ENCODE results near the gene FDX2. TPM values are rescaled to one million over a fixed set of nuclear protein-coding genes. Genes with fewer than 3 reads are reported as not detected.

Gene FDX2
- total and polyA plus RNA-seq, 4 donors: 5.8 to 18.7 (median 10.0) TPM

GRCh38 chr19:10318807-10319682, 3.2 kb upstream of the FDX2 start:
- Histone ChIP-seq H3K4me1 (ENCODE audit: control insufficient read depth in 4 of 4, insufficient read depth in 4 of 4, low read length in 3 of 4) (peaks cover 3 to 17% (median 9%) of the 10 kb centered on the region in 4 donors), H3K9ac (ENCODE audit: low read depth in 1 of 2, low read length in 2 of 2) (no peak overlapping the region), H3K36me3 (ENCODE audit: control insufficient read depth in 4 of 4, insufficient read depth in 3 of 4, low read depth in 1 of 4, low read length in 3 of 4) (peaks cover 19 to 56% (median 31%) of the 10 kb centered on the region in 4 donors), H3K27me3 (ENCODE audit: control insufficient read depth in 4 of 4, insufficient read depth in 4 of 4, low read length in 3 of 4) (no peaks in the 10 kb centered on the region), H3K27ac (ENCODE audit: low read depth in 1 of 2, low read length in 2 of 2) (no peak overlapping the region), H3K4me3 (ENCODE audit: low read depth in 1 of 3, low read length in 3 of 3) (no peak overlapping the region), H3K9me3 (ENCODE audit: control insufficient read depth in 4 of 4, low read length in 3 of 4) (no peaks in the 10 kb centered on the region)
- no peak for DNase-seq (ENCODE audit: low spot score)
- TF ChIP-seq HNF4A (conservative IDR thresholded peaks at IDR 0.05): no peak
- TF ChIP-seq FOXA1 (IDR thresholded peaks at IDR 0.05): no peak
- TF ChIP-seq, protein P1, sequence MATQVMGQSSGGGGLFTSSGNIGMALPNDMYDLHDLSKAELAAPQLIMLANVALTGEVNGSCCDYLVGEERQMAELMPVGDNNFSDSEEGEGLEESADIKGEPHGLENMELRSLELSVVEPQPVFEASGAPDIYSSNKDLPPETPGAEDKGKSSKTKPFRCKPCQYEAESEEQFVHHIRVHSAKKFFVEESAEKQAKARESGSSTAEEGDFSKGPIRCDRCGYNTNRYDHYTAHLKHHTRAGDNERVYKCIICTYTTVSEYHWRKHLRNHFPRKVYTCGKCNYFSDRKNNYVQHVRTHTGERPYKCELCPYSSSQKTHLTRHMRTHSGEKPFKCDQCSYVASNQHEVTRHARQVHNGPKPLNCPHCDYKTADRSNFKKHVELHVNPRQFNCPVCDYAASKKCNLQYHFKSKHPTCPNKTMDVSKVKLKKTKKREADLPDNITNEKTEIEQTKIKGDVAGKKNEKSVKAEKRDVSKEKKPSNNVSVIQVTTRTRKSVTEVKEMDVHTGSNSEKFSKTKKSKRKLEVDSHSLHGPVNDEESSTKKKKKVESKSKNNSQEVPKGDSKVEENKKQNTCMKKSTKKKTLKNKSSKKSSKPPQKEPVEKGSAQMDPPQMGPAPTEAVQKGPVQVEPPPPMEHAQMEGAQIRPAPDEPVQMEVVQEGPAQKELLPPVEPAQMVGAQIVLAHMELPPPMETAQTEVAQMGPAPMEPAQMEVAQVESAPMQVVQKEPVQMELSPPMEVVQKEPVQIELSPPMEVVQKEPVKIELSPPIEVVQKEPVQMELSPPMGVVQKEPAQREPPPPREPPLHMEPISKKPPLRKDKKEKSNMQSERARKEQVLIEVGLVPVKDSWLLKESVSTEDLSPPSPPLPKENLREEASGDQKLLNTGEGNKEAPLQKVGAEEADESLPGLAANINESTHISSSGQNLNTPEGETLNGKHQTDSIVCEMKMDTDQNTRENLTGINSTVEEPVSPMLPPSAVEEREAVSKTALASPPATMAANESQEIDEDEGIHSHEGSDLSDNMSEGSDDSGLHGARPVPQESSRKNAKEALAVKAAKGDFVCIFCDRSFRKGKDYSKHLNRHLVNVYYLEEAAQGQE (IDR thresholded peaks at IDR 0.05): no peak
- TF ChIP-seq, protein P2, sequence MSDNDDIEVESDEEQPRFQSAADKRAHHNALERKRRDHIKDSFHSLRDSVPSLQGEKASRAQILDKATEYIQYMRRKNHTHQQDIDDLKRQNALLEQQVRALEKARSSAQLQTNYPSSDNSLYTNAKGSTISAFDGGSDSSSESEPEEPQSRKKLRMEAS (IDR thresholded peaks at IDR 0.05): no peak
- no peak for TF ChIP-seq SP1 (IDR thresholded peaks at IDR 0.05)
- no peak for TF ChIP-seq RXRA (IDR thresholded peaks at IDR 0.05)
- no peak for TF ChIP-seq RAD21 (IDR thresholded peaks at IDR 0.05)
- TF ChIP-seq FOXA2 (IDR thresholded peaks at IDR 0.05): no peak
- no peak for TF ChIP-seq EGR1 (IDR thresholded peaks at IDR 0.05; ENCODE audit: low read depth in 2 of 2)
- TF ChIP-seq CTCF (IDR thresholded peaks at IDR 0.05; ENCODE audit: low read depth, low read length, missing input control): no peak
- TF ChIP-seq YY1 (IDR thresholded peaks at IDR 0.05): no peak
- no peak for TF ChIP-seq ZBTB33 (IDR thresholded peaks at IDR 0.05)
- no peak for TF ChIP-seq NR2F2 (IDR thresholded peaks at IDR 0.05)
- TF ChIP-seq GABPA (IDR thresholded peaks at IDR 0.05 in 1 of 2, conservative IDR thresholded peaks at IDR 0.05 in 1 of 2): no peak
- TF ChIP-seq, protein P3, sequence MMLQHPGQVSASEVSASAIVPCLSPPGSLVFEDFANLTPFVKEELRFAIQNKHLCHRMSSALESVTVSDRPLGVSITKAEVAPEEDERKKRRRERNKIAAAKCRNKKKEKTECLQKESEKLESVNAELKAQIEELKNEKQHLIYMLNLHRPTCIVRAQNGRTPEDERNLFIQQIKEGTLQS (IDR thresholded peaks at IDR 0.05): no peak
- TF ChIP-seq TAF1 (conservative IDR thresholded peaks at IDR 0.05): no peak
- no peak for TF ChIP-seq HNF4G (IDR thresholded peaks at IDR 0.05)
- TF ChIP-seq JUND (IDR thresholded peaks at IDR 0.05): no peak
- WGBS: 90% methylated on average over 13 of the region's 13 CpGs
